ENCODE results near the gene MACC1. TPM values are rescaled to one million over a fixed set of nuclear protein-coding genes. Genes with fewer than 3 reads are reported as not detected.

MACC1 gene
- total and polyA plus RNA-seq, 12 donors, result under 0.01 to 0.82 (median 0.20) TPM; not detected in 4

DNA sequence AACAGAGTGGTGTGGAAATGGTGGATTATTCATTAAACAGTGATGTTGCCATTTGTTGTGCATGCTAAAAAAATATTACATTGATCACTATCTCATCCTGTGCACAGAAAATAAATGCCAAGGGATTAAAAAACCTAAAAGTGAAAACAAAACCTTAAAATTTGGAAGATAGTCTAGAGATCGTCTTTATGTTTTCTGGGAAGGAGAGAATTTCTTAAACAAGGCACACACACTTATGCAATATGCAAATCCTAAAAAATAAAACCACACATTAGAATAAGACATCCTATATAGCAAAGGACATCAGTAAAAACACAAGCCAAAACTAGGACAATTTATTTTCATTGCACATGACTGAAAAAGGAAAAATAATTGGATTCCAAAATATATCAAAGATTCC, 54.5 kb downstream of the MACC1 start:
- WGBS, 2 donors, result 67 to 84% methylated on average over 1 of the region's 1 CpG
- no peaks in the 10 kb centered on the region for H3K9me3 ChIP-seq
- H3K36me3 ChIP-seq, result no peaks in the 10 kb centered on the region

DNA sequence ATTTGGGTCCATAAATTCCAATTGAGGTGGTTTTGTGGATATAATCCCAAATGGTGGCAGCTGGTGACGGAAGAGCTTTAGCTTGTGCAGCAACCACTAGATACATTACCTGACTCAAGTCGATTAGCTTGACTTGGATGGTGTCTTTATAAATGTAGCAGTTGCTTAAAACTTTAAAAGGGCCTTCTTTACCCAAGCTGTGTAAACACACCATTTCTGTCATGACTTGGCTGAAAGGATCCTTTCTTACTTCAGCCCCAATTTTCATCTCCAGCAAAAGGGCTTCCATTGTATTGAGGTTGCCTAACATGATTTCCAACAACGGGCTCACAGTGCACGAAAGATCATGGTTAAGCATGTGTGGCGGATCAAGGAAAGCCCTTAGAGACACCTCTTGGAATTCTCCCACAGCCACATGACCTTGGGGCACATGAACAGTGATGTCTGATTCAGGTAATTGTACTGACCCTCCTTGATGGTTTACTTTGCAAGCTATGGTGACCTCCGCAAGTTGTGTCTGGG, 57.9 kb downstream of the MACC1 start:
- H3K36me3 ChIP-seq, result no peaks in the 10 kb centered on the region
- TF ChIP-seq, protein P1, sequence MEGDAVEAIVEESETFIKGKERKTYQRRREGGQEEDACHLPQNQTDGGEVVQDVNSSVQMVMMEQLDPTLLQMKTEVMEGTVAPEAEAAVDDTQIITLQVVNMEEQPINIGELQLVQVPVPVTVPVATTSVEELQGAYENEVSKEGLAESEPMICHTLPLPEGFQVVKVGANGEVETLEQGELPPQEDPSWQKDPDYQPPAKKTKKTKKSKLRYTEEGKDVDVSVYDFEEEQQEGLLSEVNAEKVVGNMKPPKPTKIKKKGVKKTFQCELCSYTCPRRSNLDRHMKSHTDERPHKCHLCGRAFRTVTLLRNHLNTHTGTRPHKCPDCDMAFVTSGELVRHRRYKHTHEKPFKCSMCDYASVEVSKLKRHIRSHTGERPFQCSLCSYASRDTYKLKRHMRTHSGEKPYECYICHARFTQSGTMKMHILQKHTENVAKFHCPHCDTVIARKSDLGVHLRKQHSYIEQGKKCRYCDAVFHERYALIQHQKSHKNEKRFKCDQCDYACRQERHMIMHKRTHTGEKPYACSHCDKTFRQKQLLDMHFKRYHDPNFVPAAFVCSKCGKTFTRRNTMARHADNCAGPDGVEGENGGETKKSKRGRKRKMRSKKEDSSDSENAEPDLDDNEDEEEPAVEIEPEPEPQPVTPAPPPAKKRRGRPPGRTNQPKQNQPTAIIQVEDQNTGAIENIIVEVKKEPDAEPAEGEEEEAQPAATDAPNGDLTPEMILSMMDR (IDR thresholded peaks at IDR 0.05), result no peak
- DNase-seq (no peak), ATAC-seq (no peak)
- intact Hi-C loops (cut with DNase I), result loop anchor here in 8 of 10 donors (2.0 to 10.0 kb wide), 5 partner anchors 153 to 440 kb away; no protein-coding TSS in a partner anchor
- no peaks in the 10 kb centered on the region for H3K9me3 ChIP-seq
- WGBS, 2 donors, result 92 to 93% methylated on average over 6 of the region's 6 CpGs
- H3K27ac ChIP-seq, result no peak overlapping the region
- peaks cover 0 to 4% (median 0%) of the 10 kb centered on the region in 7 donors for H3K27me3 ChIP-seq
- H3K4me3 ChIP-seq, result no peak overlapping the region
- H3K4me1 ChIP-seq, result peaks cover 0 to 5% (median 0%) of the 10 kb centered on the region in 9 donors

More for the DNA sequence above, 54.5 kb downstream of the MACC1 start:
- DNase-seq (no peak), ATAC-seq (no peak)
- TF ChIP-seq, protein P1 (IDR thresholded peaks at IDR 0.05), result no peak
- Histone ChIP-seq H3K4me1 (peaks cover 0 to 13% (median 0%) of the 10 kb centered on the region in 9 donors), H3K4me3 (no peak overlapping the region), H3K27me3 (no peaks in the 10 kb centered on the region), H3K27ac (no peak overlapping the region)
- intact Hi-C loops (cut with DNase I), result loop anchor here in 6 of 10 donors (5.0 to 10.0 kb wide), 4 partner anchors 150 to 432 kb away; no protein-coding TSS in a partner anchor

DNA sequence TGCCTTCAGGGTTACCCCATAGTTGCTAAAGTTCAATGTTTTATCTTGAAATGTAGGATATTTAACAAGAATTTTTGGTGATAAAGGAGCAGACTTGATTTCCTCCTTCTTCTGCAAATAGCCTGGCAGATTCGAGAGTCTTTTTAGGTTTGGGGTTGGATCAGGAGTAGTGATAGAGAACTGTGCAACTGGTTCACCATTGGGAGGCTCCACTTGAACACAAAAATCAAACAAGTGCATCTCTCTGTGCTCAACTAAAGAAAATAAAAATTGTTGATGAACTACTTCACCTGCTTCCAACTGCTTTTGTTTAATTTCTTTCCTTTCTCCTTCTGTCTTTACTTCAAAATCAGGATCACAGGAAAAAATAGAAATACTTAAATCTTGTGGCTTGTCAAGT, 58.5 kb downstream of the MACC1 start:
- TF ChIP-seq, protein P1 (IDR thresholded peaks at IDR 0.05), result peak in 8 of 9 donors; percentile 15 to 62 (median 54)
- H3K27ac ChIP-seq, result no peak overlapping the region
- H3K27me3 ChIP-seq, result peaks cover 0 to 4% (median 0%) of the 10 kb centered on the region in 7 donors
- no peaks in the 10 kb centered on the region for H3K36me3 ChIP-seq
- intact Hi-C loops (cut with DNase I), result loop anchor here in 8 of 10 donors (2.0 to 10.0 kb wide), 5 partner anchors 154 to 440 kb away; no protein-coding TSS in a partner anchor
- ATAC-seq, result peak in 7 of 8 donors; percentile 49 to 82 (median 71)
- no peak overlapping the region for H3K4me3 ChIP-seq
- WGBS, 2 donors, result 6 to 15% methylated on average over 1 of the region's 1 CpG
- H3K9me3 ChIP-seq, result no peaks in the 10 kb centered on the region
- no peak for DNase-seq
- H3K4me1 ChIP-seq, result no peaks in the 10 kb centered on the region

DNA sequence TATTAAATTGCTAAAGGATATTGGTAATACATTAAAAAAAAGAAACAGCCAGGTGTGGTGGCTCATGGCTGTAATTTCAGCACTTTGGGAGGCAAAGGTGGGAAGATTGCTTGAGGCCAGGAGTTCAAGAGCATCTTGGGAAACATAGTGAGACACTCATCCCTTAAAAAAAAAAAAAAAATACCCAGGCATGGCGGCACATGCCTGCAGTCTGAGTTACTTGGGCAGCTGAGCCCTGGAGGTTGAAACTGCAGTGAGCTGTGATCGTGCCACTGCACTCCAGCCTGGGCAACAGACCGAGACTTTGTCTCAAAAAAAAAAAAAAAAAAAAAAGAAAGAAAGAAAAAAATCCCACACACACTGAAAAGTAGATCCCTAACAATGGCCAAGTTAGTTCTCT, 59.7 kb downstream of the MACC1 start:
- Histone ChIP-seq H3K4me1 (no peaks in the 10 kb centered on the region), H3K9me3 (no peaks in the 10 kb centered on the region), H3K27ac (no peak overlapping the region), H3K36me3 (no peaks in the 10 kb centered on the region), H3K4me3 (no peak overlapping the region), H3K27me3 (peaks cover 0 to 4% (median 0%) of the 10 kb centered on the region in 7 donors)
- 57 to 72% methylated on average over 3 of the region's 3 CpGs for WGBS, 2 donors
- intact Hi-C loops (cut with DNase I), result loop anchor here in 7 of 10 donors (5.0 to 10.0 kb wide), 4 partner anchors 155 to 440 kb away; no protein-coding TSS in a partner anchor
- no peak for ATAC-seq
- TF ChIP-seq, protein P1 (IDR thresholded peaks at IDR 0.05), result no peak
- DNase-seq, result no peak
